ENCODE data around the gene PAPOLB.
A peak's percentile ranks its signal among the peaks of the same experiment; 100 is the strongest.

PAPOLB gene

GRCh38 chr7:4842319-4843064 is 19.3 kb downstream of the PAPOLB start:
- DNase-seq (ENCODE audit: low read depth in 2 of 2): no peak

GRCh38 chr7:4841836-4842235 is 20.0 kb downstream of the PAPOLB start:
- DNase-seq (ENCODE audit: low read depth in 2 of 2): no peak

GRCh38 chr7:4841007-4841784 is 20.6 kb downstream of the PAPOLB start:
- DNase-seq (ENCODE audit: low read depth in 2 of 2): no peak

- DNase-seq (ENCODE audit: low read depth in 2 of 2): no peak
These were observed 21.7 kb downstream of the PAPOLB start for GRCh38 chr7:4840079-4840501.

GRCh38 chr7:4838626-4839334 is 23.1 kb downstream of the PAPOLB start:
- no peak for DNase-seq (ENCODE audit: low read depth in 2 of 2)

GRCh38 chr7:4837803-4838625 is 23.8 kb downstream of the PAPOLB start:
- DNase-seq (ENCODE audit: low read depth in 2 of 2): no peak

GRCh38 chr7:4837041-4837802 is 24.6 kb downstream of the PAPOLB start:
- DNase-seq (ENCODE audit: low read depth in 2 of 2): no peak

- DNase-seq (ENCODE audit: low read depth in 2 of 2): no peak
These were observed 25.6 kb downstream of the PAPOLB start for GRCh38 chr7:4836206-4836661.

GRCh38 chr7:4835398-4836205 is 26.2 kb downstream of the PAPOLB start:
- no peak for DNase-seq (ENCODE audit: low read depth in 2 of 2)

- DNase-seq (ENCODE audit: low read depth in 2 of 2): no peak
These were observed 27.0 kb downstream of the PAPOLB start for GRCh38 chr7:4834601-4835397.

GRCh38 chr7:4833691-4834600 is 27.9 kb downstream of the PAPOLB start:
- DNase-seq (ENCODE audit: low read depth in 2 of 2): no peak

- DNase-seq (ENCODE audit: low read depth in 2 of 2): no peak
These were observed 28.7 kb downstream of the PAPOLB start for GRCh38 chr7:4833176-4833575.

GRCh38 chr7:4832711-4833110 is 29.1 kb downstream of the PAPOLB start:
- no peak for DNase-seq (ENCODE audit: low read depth in 2 of 2)

- DNase-seq (ENCODE audit: low read depth in 2 of 2): no peak
These were observed 29.9 kb downstream of the PAPOLB start for GRCh38 chr7:4831723-4832495.

GRCh38 chr7:4830176-4830575 is 31.7 kb downstream of the PAPOLB start:
- DNase-seq (ENCODE audit: low read depth in 2 of 2): peak; percentile 32 to 47

GRCh38 chr7:4828720-4829383 is 33.0 kb downstream of the PAPOLB start:
- DNase-seq (ENCODE audit: low read depth in 2 of 2): no peak

GRCh38 chr7:4825081-4825480 is 36.7 kb downstream of the PAPOLB start:
- no peak for DNase-seq (ENCODE audit: low read depth in 2 of 2)

Data from stimulated activated CD8-positive, alpha-beta memory T cell treated with anti-CD3 and anti-CD28 coated beads, Interleukin-15, amount 100 ng/mL, for 48 hours (primary cell).